ENCODE measurements around the gene CEP68. TPM values are rescaled to one million over a fixed set of nuclear protein-coding genes. Genes with fewer than 3 reads are reported as not detected.

Gene CEP68
- total and polyA plus RNA-seq, 11 donors = 6.5 to 26.8 (median 16.4) TPM

- H3K4me1 ChIP-seq = peaks cover 0 to 99% (median 78%) of the 10 kb centered on the region in 12 donors
- H3K4me3 ChIP-seq = no peak overlapping the region
- peak overlapping the region in 3 of 12 donors; percentile 7 to 49 (median 19) for H3K27ac ChIP-seq
- H3K9me3 ChIP-seq = no peaks in the 10 kb centered on the region
- no peaks in the 10 kb centered on the region for H3K36me3 ChIP-seq
- intact Hi-C loops (cut with DNase I) = loop anchor here in 7 of 10 donors (5.0 to 10.0 kb wide), 6 partner anchors 102 to 512 kb away; partner anchors contain the start of genes ACTR2 (in 1 of the 7) and SPRED2 (in 1 of the 7)
- no peak for TF ChIP-seq POLR2A (IDR thresholded peaks at IDR 0.05)
- no peak for TF ChIP-seq CTCF (IDR thresholded peaks at IDR 0.05)
- ATAC-seq (peak in 1 of 4 donors; percentile 26), DNase-seq (no peak)
- 46 to 73% (median 62%) methylated on average over 13 of the region's 13 CpGs for WGBS, 4 donors
- H3K27me3 ChIP-seq = no peaks in the 10 kb centered on the region
Measured at GRCh38 chr2:65062843-65063825, 6.9 kb downstream of the CEP68 start.

- WGBS, 4 donors = 33 to 42% (median 37%) methylated on average over 14 of the region's 14 CpGs
- ATAC-seq (peak; percentile 78 to 85 (median 82)), DNase-seq (peak in 4 of 5 donors; percentile 45 to 79 (median 66))
- Histone ChIP-seq H3K27me3 (no peaks in the 10 kb centered on the region), H3K4me3 (peak overlapping the region in 1 of 12 donors; percentile 12), H3K9me3 (no peaks in the 10 kb centered on the region), H3K4me1 (peaks cover 10 to 99% (median 79%) of the 10 kb centered on the region in 12 donors), H3K36me3 (peaks cover 0 to 10% (median 6%) of the 10 kb centered on the region in 9 donors), H3K27ac (peak overlapping the region in 11 of 12 donors; percentile 6 to 87 (median 39))
- intact Hi-C loops (cut with DNase I) = loop anchor here in 9 of 10 donors (2.0 to 10.0 kb wide), 12 partner anchors 62 to 510 kb away; partner anchors contain the start of genes RAB1A (in 2 of the 9), ACTR2 (in 1 of the 9) and SPRED2 (in 1 of the 9)
- TF ChIP-seq CTCF (IDR thresholded peaks at IDR 0.05) = peak; percentile 59 to 79 (median 70)
- no peak for TF ChIP-seq POLR2A (IDR thresholded peaks at IDR 0.05)
Measured at GRCh38 chr2:65064728-65065552, 8.7 kb downstream of the CEP68 start.

GRCh38 chr2:65067806-65068553 is 11.8 kb downstream of the CEP68 start:
- no peaks in the 10 kb centered on the region for H3K9me3 ChIP-seq
- intact Hi-C loops (cut with DNase I) = loop anchor here in 9 of 10 donors (2.0 to 10.0 kb wide), 11 partner anchors 59 to 507 kb away; partner anchors contain the start of genes RAB1A (in 2 of the 9) and SPRED2 (in 1 of the 9)
- WGBS, 4 donors = 73 to 82% (median 76%) methylated on average over 14 of the region's 14 CpGs
- H3K4me1 ChIP-seq = peaks cover 10 to 90% (median 70%) of the 10 kb centered on the region in 12 donors
- H3K27ac ChIP-seq = peak overlapping the region in 3 of 12 donors; percentile 25 to 66 (median 62)
- no peak overlapping the region for H3K4me3 ChIP-seq
- ATAC-seq = no peak
- peaks cover 0 to 41% (median 36%) of the 10 kb centered on the region in 9 donors for H3K36me3 ChIP-seq
- no peak for TF ChIP-seq CTCF (IDR thresholded peaks at IDR 0.05)
- TF ChIP-seq POLR2A (IDR thresholded peaks at IDR 0.05) = no peak
- H3K27me3 ChIP-seq = no peaks in the 10 kb centered on the region
- no peak for DNase-seq

Data from heart left ventricle (tissue), 16 donors.